K562 (cell line): Measurements from ENCODE around the gene ZNF669.

Experiments
- CTCF ChIP-seq, 3 experiments: IDR thresholded peaks in 2 of 3; conservative IDR thresholded peaks in 1 of 3; 2 replicates each; pipeline ENCODE4 v1.5.1; 2011 to 2012; ENCODE audit warnings: low read length in 3 of 3, mild to moderate bottlenecking in 3 of 3, control low read depth in 2 of 3, improper control_type of control experiment in 1 of 3, inconsistent platforms in 1 of 3, low read depth in 1 of 3, mixed read lengths in 1 of 3, moderate library complexity in 1 of 3; ENCODE audit not compliant: insufficient read depth in 2 of 3
- KAT8 ChIP-seq: fragments of 450-650 bp; IDR thresholded peaks from 2 replicates; pipeline ENCODE4 v1.6.1; 2016; ENCODE audit warnings: low read depth, mild to moderate bottlenecking
- KLF1 ChIP-seq: fragments of 450-650 bp; IDR thresholded peaks from 2 replicates; pipeline ENCODE4 v1.6.1; 2016; ENCODE audit warnings: missing genetic modification characterization, missing compliant biosample characterization
- MBD2 ChIP-seq: sonication (generic); IDR thresholded peaks from 2 replicates; pipeline ENCODE4 v1.6.1; 2016; ENCODE audit warnings: low read depth, borderline replicate concordance
- POLR2AphosphoS5 ChIP-seq: IDR thresholded peaks from 2 replicates; pipeline ENCODE4 v1.6.1; 2011; ENCODE audit warnings: mild to moderate bottlenecking, low read depth, low read length, moderate library complexity; ENCODE audit not compliant: control insufficient read depth, insufficient read depth
- ZNF318 ChIP-seq, 2 experiments: fragments of 450-650 bp; IDR thresholded peaks; 2 replicates each; pipeline ENCODE4 v1.6.1; 2016; ENCODE audit warnings: mild to moderate bottlenecking in 2 of 2, borderline replicate concordance in 1 of 2, low read depth in 1 of 2, moderate library complexity in 1 of 2

DNA sequence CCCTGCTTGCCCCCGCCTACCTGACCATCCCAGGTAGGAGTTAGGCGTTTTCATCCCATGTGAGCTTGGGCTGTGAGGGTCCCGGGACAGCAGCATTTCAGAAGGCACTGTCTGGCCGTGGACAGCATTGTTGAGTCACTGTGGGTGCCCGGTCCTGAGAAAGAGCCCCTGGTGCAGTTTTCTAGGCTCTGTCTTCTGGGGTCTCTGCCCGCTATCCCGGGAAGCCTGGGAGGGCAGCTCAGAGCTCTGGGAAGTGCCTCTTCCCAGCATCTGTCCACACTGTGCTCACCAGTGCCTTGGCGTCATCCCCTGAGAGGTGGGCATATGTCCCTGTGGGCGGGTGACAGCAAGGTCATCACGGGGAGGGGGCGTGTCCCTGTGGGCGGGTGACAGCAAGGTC, 11.4 kb upstream of the ZNF669 start:
- no peak for TF ChIP-seq MBD2
- no peak for TF ChIP-seq CTCF (IDR thresholded peaks at IDR 0.05 in 2 of 3, conservative IDR thresholded peaks at IDR 0.05 in 1 of 3; ENCODE audit: insufficient read depth in 2 of 3, low read depth in 1 of 3, low read length in 3 of 3)
- no peak for TF ChIP-seq ZNF318 (IDR thresholded peaks at IDR 0.05; ENCODE audit: borderline replicate concordance in 1 of 2, low read depth in 1 of 2)
- TF ChIP-seq KAT8: no peak
- TF ChIP-seq KLF1 (tag): no peak
- TF ChIP-seq POLR2AphosphoS5: no peak
